ENCODE measurements around the gene KLHL22.
"Not testable (repeated sequence)": the region's sequence is repeated elsewhere in the genome, so short reads cannot be mapped to it uniquely, and the experiment has no call there.

The KLHL22 gene

GRCh38 chr22:20508815-20509271, 13.2 kb upstream of the KLHL22 start:
- peak overlapping the region; percentile 44 for H3K4me3 ChIP-seq (ENCODE audit: low read length)
- H3K9ac ChIP-seq (ENCODE audit: low read length), result peak overlapping the region; percentile 77
- no peaks in the 10 kb centered on the region for H3K36me3 ChIP-seq (ENCODE audit: control insufficient read depth, insufficient read depth, low read length)
- no peaks in the 10 kb centered on the region for H3K9me3 ChIP-seq (ENCODE audit: control insufficient read depth, low read length)
- peaks cover 36% of the 10 kb centered on the region for H3K4me1 ChIP-seq (ENCODE audit: control insufficient read depth, insufficient read depth, low read length)
- no peaks in the 10 kb centered on the region for H3K27me3 ChIP-seq (ENCODE audit: control insufficient read depth, insufficient read depth, low read length)

- Histone ChIP-seq H3K4me3 (ENCODE audit: low read length) (peak overlapping the region; percentile 44), H3K9ac (ENCODE audit: low read length) (peak overlapping the region; percentile 97), H3K4me1 (ENCODE audit: control insufficient read depth, insufficient read depth, low read length) (peaks cover 38% of the 10 kb centered on the region)
- not testable (repeated sequence) for H3K27me3 ChIP-seq (ENCODE audit: control insufficient read depth, insufficient read depth, low read length); H3K36me3 ChIP-seq (ENCODE audit: control insufficient read depth, insufficient read depth, low read length); H3K9me3 ChIP-seq (ENCODE audit: control insufficient read depth, low read length)
Measured at GRCh38 chr22:20508067-20508755, 12.6 kb upstream of the KLHL22 start.

GRCh38 chr22:20507253-20508066, 11.9 kb upstream of the KLHL22 start, which contains the start of gene MED15:
TSS of gene MED15 (plus strand) at chr22:20507610. CDS start at chr22:20507679, 69 bp downstream.
- Histone ChIP-seq H3K27me3 (ENCODE audit: control insufficient read depth, insufficient read depth, low read length) (no peaks in the 10 kb centered on the region), H3K9ac (ENCODE audit: low read length) (peak within 1 kb of the TSS; percentile 97), H3K4me1 (ENCODE audit: control insufficient read depth, insufficient read depth, low read length) (peaks cover 38% of the 10 kb centered on the region)

GRCh38 chr22:20506543-20507252, 11.1 kb upstream of the KLHL22 start:
- H3K36me3 ChIP-seq (ENCODE audit: control insufficient read depth, insufficient read depth, low read length), result no peaks in the 10 kb centered on the region
- no peaks in the 10 kb centered on the region for H3K27me3 ChIP-seq (ENCODE audit: control insufficient read depth, insufficient read depth, low read length)
- peaks cover 38% of the 10 kb centered on the region for H3K4me1 ChIP-seq (ENCODE audit: control insufficient read depth, insufficient read depth, low read length)
- peak overlapping the region; percentile 97 for H3K9ac ChIP-seq (ENCODE audit: low read length)
- no peaks in the 10 kb centered on the region for H3K9me3 ChIP-seq (ENCODE audit: control insufficient read depth, low read length)
- peak overlapping the region; percentile 42 for H3K4me3 ChIP-seq (ENCODE audit: low read length)

More at GRCh38 chr22:20507253-20508066, 11.9 kb upstream of the KLHL22 start, which contains the start of gene MED15:
- Histone ChIP-seq H3K9me3 (ENCODE audit: control insufficient read depth, low read length) (no peaks in the 10 kb centered on the region), H3K36me3 (ENCODE audit: control insufficient read depth, insufficient read depth, low read length) (no peaks in the 10 kb centered on the region), H3K4me3 (ENCODE audit: low read length) (peak within 1 kb of the TSS; percentile 42)

- not testable (repeated sequence) for H3K9ac ChIP-seq (ENCODE audit: low read length); H3K27me3 ChIP-seq (ENCODE audit: control insufficient read depth, insufficient read depth, low read length); H3K4me3 ChIP-seq (ENCODE audit: low read length)
Measured at GRCh38 chr22:20504293-20504922, 8.8 kb upstream of the KLHL22 start.

GRCh38 chr22:20503816-20504215, 8.2 kb upstream of the KLHL22 start:
- no peak overlapping the region for H3K9ac ChIP-seq (ENCODE audit: low read length)
- H3K27me3 ChIP-seq (ENCODE audit: control insufficient read depth, insufficient read depth, low read length), result no peaks in the 10 kb centered on the region
- H3K4me3 ChIP-seq (ENCODE audit: low read length), result no peak overlapping the region
- peaks cover 10% of the 10 kb centered on the region for H3K4me1 ChIP-seq (ENCODE audit: control insufficient read depth, insufficient read depth, low read length)
- H3K36me3 ChIP-seq (ENCODE audit: control insufficient read depth, insufficient read depth, low read length), result no peaks in the 10 kb centered on the region
- H3K9me3 ChIP-seq (ENCODE audit: control insufficient read depth, low read length), result no peaks in the 10 kb centered on the region

More at GRCh38 chr22:20504293-20504922, 8.8 kb upstream of the KLHL22 start:
- peaks cover 16% of the 10 kb centered on the region for H3K4me1 ChIP-seq (ENCODE audit: control insufficient read depth, insufficient read depth, low read length)
- H3K36me3 ChIP-seq (ENCODE audit: control insufficient read depth, insufficient read depth, low read length); H3K9me3 ChIP-seq (ENCODE audit: control insufficient read depth, low read length): not testable (repeated sequence)

- Histone ChIP-seq H3K27me3 (ENCODE audit: control insufficient read depth, insufficient read depth, low read length) (no peaks in the 10 kb centered on the region), H3K36me3 (ENCODE audit: control insufficient read depth, insufficient read depth, low read length) (no peaks in the 10 kb centered on the region), H3K9ac (ENCODE audit: low read length) (no peak overlapping the region), H3K4me3 (ENCODE audit: low read length) (no peak overlapping the region), H3K9me3 (ENCODE audit: control insufficient read depth, low read length) (no peaks in the 10 kb centered on the region), H3K4me1 (ENCODE audit: control insufficient read depth, insufficient read depth, low read length) (peaks cover 13% of the 10 kb centered on the region)
Measured at GRCh38 chr22:20499769-20500168, 4.2 kb upstream of the KLHL22 start.

GRCh38 chr22:20498913-20499312, 3.3 kb upstream of the KLHL22 start:
- Histone ChIP-seq H3K27me3 (ENCODE audit: control insufficient read depth, insufficient read depth, low read length) (no peaks in the 10 kb centered on the region), H3K4me1 (ENCODE audit: control insufficient read depth, insufficient read depth, low read length) (peaks cover 17% of the 10 kb centered on the region), H3K36me3 (ENCODE audit: control insufficient read depth, insufficient read depth, low read length) (no peaks in the 10 kb centered on the region), H3K4me3 (ENCODE audit: low read length) (no peak overlapping the region), H3K9me3 (ENCODE audit: control insufficient read depth, low read length) (no peaks in the 10 kb centered on the region), H3K9ac (ENCODE audit: low read length) (no peak overlapping the region)

- Histone ChIP-seq H3K9ac (ENCODE audit: low read length) (no peak overlapping the region), H3K9me3 (ENCODE audit: control insufficient read depth, low read length) (no peaks in the 10 kb centered on the region), H3K4me3 (ENCODE audit: low read length) (no peak overlapping the region), H3K27me3 (ENCODE audit: control insufficient read depth, insufficient read depth, low read length) (no peaks in the 10 kb centered on the region), H3K4me1 (ENCODE audit: control insufficient read depth, insufficient read depth, low read length) (peaks cover 14% of the 10 kb centered on the region), H3K36me3 (ENCODE audit: control insufficient read depth, insufficient read depth, low read length) (no peaks in the 10 kb centered on the region)
Measured at GRCh38 chr22:20497426-20497825, 1.8 kb upstream of the KLHL22 start.

- Histone ChIP-seq H3K9me3 (ENCODE audit: control insufficient read depth, low read length) (no peaks in the 10 kb centered on the region), H3K4me3 (ENCODE audit: low read length) (peak overlapping the region; percentile 88), H3K4me1 (ENCODE audit: control insufficient read depth, insufficient read depth, low read length) (peaks cover 14% of the 10 kb centered on the region), H3K27me3 (ENCODE audit: control insufficient read depth, insufficient read depth, low read length) (no peaks in the 10 kb centered on the region), H3K36me3 (ENCODE audit: control insufficient read depth, insufficient read depth, low read length) (no peaks in the 10 kb centered on the region), H3K9ac (ENCODE audit: low read length) (peak overlapping the region; percentile 93)
Measured at GRCh38 chr22:20495861-20496681, 476 bp upstream of the KLHL22 start.

- Histone ChIP-seq H3K4me1 (ENCODE audit: control insufficient read depth, insufficient read depth, low read length) (peaks cover 9% of the 10 kb centered on the region), H3K4me3 (ENCODE audit: low read length) (no peak overlapping the region), H3K27me3 (ENCODE audit: control insufficient read depth, insufficient read depth, low read length) (no peaks in the 10 kb centered on the region), H3K36me3 (ENCODE audit: control insufficient read depth, insufficient read depth, low read length) (no peaks in the 10 kb centered on the region), H3K9ac (ENCODE audit: low read length) (no peak overlapping the region), H3K9me3 (ENCODE audit: control insufficient read depth, low read length) (no peaks in the 10 kb centered on the region)
Measured at GRCh38 chr22:20491346-20491745, 4.2 kb downstream of the KLHL22 start.

All from mucosa of stomach (tissue), 1 donor.